Measurements from ENCODE around the gene NTN1.
"Not testable (repeated sequence)": the region's sequence is repeated elsewhere in the genome, so short reads cannot be mapped to it uniquely, and the experiment has no call there.

The NTN1 gene

DNA sequence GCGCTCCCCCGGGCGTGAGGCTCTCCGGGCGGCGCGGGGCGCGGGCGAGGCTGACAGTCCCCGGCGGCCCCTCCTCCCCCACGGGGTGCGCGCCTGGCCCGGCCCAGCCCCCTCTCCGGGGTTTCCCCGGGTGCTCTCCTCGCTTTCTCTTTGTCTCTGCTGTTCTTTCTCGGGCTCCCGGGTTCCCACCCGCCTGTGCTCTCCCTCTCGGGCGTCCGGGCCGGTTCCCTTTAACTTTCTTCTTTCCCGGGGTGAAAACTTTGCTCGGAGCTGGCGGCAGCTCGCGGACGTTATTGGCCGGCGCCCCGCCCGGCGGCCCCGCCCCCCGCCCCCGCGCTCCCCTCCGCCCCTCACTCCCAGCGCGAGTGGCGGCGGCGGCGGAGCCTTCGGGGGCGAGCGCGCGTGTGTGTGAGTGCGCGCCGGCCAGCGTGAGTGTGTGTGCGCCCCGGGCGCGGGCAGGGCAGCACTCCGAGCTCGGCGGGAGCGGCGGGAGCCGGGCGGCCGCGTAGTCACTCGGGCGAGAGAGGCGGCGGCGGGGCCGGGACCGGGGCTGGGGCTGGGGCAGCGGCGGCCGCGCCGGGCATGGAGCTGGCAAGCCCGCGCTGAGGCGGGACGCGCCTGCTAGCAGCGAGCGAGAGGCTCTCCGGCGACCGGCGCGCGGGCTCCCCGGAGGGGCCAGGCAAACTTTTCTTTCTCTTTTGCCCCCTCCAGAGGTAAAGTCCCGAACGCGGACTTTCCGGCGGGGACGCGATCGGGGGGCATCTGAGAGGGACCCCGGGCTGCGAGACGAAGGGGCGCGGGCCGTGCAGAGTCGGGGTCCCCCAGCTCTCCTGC, at the start of gene NTN1:
NTN1 (plus strand) TSS at position 353 of the 834 bp plus-strand sequence. CDS start 864 bp downstream, outside the sequence.
- DNase-seq (ENCODE audit: low spot score), result no peak
- Histone ChIP-seq H3K27ac (no peak within 1 kb of the TSS), H3K4me3 (peak within 1 kb of the TSS; percentile 75)
- no peak for TF ChIP-seq CTCF (IDR thresholded peaks at IDR 0.05)

GRCh38 chr17:8975091-8975725, 46.1 kb upstream of the NTN1 start:
- H3K4me3 ChIP-seq, result no peak overlapping the region
- no peak for TF ChIP-seq CTCF (IDR thresholded peaks at IDR 0.05)

DNA sequence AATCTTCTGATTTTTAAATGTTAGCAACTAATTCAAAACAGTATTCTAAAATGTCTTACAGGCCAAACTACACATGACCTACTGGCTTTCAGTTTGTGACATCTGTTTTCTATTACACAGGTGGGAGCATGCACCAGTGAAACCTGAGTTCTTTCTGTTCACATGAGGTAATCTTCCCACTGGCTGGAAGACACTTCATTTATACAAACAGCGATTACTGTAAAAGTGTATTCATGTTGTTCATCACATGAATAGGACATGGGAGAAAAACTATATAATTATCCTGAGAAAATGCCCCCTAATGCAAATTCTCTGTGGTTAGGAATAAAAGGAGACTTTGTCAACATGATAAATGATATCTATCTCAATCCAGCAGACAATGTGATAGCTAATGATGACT, 44.7 kb upstream of the NTN1 start:
- H3K4me3 ChIP-seq, result no peak overlapping the region
- TF ChIP-seq CTCF (IDR thresholded peaks at IDR 0.05), result no peak
- H3K27ac ChIP-seq, result no peak overlapping the region
- DNase-seq (ENCODE audit: low spot score), result no peak

More at GRCh38 chr17:8975091-8975725, 46.1 kb upstream of the NTN1 start:
- no peak for DNase-seq (ENCODE audit: low spot score)
- H3K27ac ChIP-seq, result no peak overlapping the region

DNA sequence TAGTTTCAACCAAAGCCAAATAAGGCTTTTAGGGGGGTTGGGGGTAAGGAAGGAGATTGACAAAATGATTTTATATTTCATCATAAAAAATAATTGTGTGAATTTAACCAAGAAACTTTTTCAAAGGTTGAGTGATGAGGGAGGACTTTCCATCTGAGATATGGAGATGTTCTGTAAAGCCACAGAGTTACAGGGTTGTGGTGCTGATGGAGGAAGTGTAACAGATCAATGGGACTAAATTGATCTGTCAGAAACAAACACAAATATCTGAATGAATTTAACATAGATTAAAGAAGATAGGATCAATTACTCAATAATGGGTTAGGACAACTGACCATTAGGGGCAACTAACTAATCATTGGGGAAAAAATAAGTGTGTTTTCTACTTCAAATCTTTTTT, 41.6 kb upstream of the NTN1 start:
- no peak for TF ChIP-seq CTCF (IDR thresholded peaks at IDR 0.05)
- no peak overlapping the region for H3K4me3 ChIP-seq
- DNase-seq (ENCODE audit: low spot score), result no peak
- H3K27ac ChIP-seq, result no peak overlapping the region

GRCh38 chr17:8981443-8981842, 39.9 kb upstream of the NTN1 start:
- Histone ChIP-seq H3K27ac (no peak overlapping the region), H3K4me3 (no peak overlapping the region)
- TF ChIP-seq CTCF (IDR thresholded peaks at IDR 0.05), result no peak
- DNase-seq (ENCODE audit: low spot score), result no peak

- H3K4me3 ChIP-seq; DNase-seq (ENCODE audit: low spot score); H3K27ac ChIP-seq: not testable (repeated sequence)
Observed at GRCh38 chr17:8984225-8984624, 37.1 kb upstream of the NTN1 start.

DNA sequence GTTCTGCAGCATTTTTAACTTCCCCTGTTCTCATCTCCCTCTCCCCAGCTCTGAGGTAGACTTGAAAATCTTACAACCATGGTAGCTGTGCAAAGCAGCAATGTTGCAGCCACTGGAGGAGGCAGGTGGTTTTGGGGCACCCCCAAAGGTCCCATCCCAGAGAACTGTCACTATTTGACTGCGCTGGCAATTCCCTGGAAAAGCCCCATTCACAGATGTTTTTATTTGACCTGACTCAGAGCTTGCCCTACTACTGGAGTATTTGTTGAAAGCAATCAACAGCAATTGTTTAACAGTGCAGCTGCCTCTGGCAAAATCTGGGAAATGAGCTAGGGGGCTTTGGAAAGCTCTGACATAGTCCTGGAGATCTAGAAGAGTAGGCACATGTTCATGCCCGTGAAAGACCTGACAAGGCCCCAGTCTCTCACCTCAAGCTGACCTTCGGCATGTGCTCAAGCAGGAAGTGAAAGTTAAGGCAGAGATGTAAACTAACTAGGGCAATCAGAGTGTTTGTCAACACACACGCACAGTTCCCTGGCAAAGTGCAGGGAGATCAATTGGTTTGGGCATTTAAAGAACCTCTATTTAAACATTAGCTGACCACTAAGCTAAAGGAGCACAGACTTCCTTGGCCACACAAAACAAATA, 36.1 kb upstream of the NTN1 start:
- H3K27ac ChIP-seq, result no peak overlapping the region
- H3K4me3 ChIP-seq, result no peak overlapping the region
- DNase-seq (ENCODE audit: low spot score), result no peak
- TF ChIP-seq CTCF (IDR thresholded peaks at IDR 0.05), result no peak

Measured in coronary artery (tissue), 2 donors.